HG03342 (cell line): ENCODE results near the gene OR51E2.

Experiments
- ATAC-seq: cut with Tn5 transposase; IDR thresholded peaks from one replicate; pipeline ENCODE4 v1.9.1; 2021; ENCODE audit warnings: mild to moderate bottlenecking, moderate library complexity; ENCODE audit not compliant: unreplicated experiment

The OR51E2 gene

DNA sequence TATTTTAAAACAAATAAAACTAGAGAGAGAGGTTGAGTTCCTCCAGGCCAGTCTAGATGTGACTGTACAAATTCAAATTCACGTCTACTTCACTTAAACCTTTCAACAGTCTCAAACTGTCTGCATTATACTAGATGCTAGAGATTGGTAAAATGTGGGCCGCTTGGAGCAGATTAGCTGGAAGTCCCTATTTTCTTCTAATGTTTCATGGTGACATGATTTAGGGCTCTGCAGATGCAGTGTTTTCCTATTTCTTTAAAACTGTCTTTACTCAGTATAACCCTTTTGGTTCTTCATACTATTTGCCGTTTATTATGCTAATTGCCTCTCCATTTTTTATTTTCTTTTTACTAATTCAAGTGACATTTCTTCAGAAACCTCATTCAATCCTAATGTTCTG, 33.5 kb downstream of the OR51E2 start:
- ATAC-seq: no peak

DNA sequence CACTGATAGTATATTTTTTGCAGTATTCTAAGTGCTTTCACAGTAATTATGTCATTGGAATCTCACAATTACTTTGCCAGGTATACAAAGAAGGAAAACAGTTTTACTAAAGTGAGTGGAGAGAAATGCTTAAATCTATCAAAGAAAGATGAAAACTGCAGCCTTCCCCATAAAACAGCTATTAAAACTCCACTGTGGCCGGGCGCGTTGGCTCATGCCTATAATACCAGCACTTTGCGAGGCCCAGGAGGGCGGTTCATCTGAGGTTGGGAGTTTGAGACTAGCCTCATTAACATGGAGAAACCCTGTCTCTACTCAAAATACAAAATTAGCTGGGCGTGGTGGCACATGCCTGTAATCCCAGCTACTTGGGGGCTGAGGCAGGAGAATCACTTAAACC, 34.8 kb downstream of the OR51E2 start:
- no peak for ATAC-seq

DNA sequence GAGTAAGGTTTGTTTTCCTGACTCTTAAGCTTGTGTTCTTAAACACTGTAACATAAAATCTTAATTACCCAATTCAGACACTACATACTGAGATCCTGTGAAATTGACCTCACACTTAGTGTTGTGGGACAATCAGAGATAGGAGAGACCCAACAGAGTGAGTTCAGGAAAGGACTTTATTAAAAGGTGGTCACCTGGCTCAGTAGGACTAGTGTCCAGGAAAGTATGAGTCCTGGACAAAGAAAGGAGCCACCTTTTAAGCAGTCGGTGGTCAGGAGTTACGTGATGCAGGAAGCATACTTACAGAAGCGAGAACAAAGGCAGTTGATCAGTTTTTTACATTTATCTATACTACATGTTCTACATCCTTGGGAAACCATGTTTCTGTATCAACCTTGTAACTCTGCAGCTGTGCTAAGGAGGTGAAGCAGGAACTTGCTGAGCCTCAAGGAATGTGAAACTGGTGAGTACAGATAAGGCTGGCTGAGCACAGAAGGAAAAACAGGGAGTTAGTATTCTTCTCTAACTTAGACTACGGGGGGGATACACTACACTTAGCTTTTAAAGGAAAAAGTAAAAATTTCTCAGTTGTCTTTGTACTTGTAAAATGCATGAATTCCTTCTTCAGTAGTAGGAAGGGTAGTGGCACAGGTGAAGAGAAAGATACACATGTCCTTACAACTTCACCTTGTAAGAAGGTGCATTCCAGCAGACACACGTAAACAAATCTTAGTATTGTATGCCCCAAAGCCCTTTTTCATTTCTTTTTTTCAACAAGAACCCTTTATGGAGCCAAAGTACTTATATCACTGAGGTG, 38.8 kb downstream of the OR51E2 start:
- ATAC-seq: no peak

DNA sequence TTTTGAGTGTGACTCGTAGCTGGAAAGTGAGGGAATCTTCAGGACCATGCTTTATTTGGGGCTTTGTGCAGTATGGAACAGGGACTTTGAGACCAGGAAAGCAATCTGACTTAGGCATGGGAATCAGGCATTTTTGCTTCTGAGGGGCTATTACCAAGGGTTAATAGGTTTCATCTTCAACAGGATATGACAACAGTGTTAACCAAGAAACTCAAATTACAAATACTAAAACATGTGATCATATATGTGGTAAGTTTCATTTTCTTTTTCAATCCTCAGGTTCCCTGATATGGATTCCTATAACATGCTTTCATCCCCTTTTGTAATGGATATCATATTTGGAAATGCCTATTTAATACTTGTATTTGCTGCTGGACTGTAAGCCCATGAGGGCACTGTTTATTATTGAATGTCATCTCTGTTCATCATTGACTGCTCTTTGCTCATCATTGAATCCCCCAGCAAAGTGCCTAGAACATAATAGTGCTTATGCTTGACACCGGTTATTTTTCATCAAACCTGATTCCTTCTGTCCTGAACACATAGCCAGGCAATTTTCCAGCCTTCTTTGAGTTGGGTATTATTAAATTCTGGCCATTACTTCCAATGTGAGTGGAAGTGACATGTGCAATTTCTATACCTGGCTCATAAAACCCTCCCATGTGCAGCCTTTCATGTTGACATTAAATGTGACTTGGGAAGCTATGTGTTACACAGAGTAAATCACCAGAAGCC, 42.9 kb downstream of the OR51E2 start:
- ATAC-seq: no peak

DNA sequence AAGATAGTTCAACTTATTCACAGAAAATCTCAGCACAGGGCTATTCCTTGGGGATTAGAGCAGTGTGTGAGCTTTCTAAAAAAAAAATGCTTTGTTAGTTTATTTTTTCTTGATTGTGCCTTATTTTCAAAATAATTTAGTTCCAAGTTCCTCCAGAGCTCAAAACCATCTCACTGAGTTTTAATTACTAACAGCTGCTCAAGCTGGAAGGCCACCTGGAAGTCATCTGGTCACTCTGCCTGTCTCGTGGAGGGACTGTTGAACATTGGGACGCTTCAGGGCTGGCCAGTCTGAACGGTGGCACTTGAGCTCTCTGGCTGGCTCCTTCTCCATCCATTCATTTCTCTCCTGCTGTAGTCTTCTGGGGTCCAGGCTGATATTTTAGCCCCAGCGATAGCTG, 49.9 kb downstream of the OR51E2 start:
- ATAC-seq: no peak

DNA sequence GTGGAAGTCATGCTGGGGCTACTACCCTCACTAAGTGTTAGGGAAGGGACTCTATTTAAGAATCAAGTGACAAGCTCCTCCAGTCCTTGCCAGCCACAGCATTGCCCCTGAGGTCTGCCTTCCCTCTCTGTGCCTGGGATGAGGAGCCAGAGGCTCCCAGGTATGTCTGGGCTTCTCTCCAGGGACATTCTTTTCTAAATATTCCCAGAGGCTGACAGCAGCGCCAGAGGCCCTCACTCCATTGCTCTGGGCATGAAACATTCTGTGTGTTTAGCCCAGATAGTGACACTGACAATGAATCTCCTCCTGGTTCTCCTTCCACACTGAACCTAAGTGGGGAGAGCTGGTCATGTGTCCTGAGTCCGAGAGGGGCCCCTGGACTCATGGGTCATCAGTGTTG, 51.7 kb downstream of the OR51E2 start:
- no peak for ATAC-seq

DNA sequence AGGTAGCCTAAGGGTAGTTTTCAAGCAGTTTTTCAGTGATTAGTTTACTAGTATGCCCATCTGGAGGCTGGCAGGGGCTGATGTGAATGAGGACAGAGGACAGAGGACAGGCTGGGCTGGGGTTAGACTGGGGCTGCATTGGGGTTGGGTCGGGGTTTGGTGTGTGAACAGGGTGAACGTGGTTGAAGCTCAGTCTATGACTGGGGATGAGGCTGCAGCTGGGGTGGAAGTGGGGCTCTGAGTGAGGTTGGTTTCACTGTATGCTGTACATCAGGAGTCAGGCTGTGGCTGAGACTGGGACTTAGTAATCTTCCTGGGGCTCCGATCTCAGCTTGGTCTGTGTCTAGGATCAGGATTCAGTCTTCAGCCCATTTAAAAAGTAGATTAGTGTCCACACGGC, 53.4 kb downstream of the OR51E2 start:
- ATAC-seq: no peak

DNA sequence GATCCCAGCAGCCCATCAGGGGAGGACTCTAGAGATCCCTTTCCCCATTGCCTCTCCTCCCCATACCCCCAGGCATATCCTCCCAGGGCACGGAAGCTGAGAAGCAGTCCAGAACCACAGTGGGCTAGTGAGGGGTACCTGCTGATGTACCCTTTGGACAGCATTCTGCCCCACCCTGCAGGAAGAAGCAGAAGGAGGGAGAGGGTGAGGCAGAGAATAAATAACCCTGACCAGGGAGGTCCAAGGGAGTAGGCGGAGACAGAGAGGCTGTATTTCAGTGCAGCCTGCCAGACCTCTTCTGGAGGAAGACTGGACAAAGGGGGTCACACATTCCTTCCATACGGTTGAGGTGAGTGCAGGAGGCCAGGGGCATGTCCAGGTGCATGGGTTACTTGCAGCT, 54.0 kb downstream of the OR51E2 start, which contains the start of gene OR51E1:
Gene OR51E1 (plus strand): TSS at position 301 of the 400 bp plus-strand sequence. CDS start 8,545 bp downstream, outside the sequence.
- ATAC-seq: no peak

DNA sequence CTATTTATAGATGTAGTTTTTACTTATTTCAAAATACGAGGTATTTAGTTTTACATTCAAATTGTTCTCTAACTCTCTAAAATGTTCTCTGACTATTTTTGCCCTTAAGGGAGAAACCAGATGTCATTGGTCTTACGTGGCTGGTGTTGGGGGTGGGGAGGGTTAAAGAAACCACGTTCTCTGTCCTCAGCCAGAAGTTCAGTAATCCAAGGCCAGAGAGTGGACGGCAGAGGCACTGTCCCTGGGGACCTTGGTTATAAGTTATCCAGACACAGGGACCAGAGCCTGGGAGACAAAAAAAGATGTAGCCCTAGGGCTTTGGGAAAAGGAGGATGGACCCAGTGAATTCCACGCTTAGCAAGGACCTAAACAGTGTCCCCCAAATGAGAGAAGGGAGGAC, 54.6 kb downstream of the OR51E2 start:
- no peak for ATAC-seq

DNA sequence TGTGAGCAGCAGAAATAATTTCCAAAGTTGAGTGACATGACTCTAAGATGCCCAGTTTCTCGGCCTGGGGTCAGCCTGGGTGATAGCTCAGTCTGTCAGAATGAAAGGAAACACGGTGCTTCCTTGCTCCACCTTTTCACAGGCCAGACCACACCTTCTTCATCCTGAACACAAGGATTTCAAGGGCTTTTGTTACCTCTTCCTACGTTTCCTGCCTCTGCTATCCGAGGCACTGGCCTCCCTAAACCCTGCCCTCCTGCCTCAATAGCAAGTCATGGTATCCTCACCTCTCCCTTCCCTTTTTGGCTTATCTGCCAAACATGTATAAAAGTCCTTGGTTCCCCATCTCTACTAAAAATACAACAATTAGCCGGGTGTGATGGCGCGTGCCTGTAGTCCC, 55.6 kb downstream of the OR51E2 start:
- ATAC-seq: no peak

DNA sequence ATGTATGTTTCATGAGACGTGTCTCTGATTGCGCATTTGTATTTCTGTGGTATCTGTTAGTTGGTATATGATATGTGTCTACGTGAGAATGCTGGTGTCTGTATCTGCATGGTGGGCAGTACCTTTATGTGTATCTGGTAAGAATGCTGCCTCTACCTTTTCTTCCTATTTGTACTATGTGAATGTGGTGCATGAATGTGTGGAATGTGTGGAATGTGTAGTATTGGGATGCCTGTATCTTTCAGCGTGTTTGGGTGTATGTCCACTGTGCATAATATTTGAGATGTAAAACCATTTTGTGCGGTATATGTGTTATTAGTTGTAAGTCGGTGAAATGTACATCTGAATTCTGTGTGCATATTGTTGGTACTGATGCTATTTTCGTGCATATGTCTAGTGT, 56.2 kb downstream of the OR51E2 start:
- no peak for ATAC-seq

DNA sequence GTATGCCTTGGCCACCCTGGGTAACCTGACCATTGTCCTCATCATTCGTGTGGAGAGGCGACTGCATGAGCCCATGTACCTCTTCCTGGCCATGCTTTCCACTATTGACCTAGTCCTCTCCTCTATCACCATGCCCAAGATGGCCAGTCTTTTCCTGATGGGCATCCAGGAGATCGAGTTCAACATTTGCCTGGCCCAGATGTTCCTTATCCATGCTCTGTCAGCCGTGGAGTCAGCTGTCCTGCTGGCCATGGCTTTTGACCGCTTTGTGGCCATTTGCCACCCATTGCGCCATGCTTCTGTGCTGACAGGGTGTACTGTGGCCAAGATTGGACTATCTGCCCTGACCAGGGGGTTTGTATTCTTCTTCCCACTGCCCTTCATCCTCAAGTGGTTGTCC, 57.7 kb downstream of the OR51E2 start:
- no peak for ATAC-seq

DNA sequence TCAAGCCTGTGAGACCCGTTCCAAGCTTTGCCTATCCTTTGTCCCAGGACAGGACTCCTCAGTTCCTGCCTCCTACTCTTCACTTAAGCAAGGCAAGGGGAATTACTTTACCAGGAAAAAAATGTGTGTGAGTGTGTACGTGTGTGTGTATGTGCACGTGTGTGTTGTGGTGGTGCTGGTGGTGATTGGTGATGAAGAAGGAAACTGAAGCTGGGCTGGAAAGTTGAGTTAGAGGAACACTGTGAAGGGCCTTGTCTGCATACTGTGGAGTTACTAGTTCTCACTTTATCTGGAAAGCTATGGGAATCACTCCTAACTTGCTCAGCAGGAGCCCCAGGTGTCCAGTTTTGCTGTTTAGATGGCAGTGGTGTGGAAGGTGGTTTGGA, 60.0 kb downstream of the OR51E2 start:
- ATAC-seq: no peak

DNA sequence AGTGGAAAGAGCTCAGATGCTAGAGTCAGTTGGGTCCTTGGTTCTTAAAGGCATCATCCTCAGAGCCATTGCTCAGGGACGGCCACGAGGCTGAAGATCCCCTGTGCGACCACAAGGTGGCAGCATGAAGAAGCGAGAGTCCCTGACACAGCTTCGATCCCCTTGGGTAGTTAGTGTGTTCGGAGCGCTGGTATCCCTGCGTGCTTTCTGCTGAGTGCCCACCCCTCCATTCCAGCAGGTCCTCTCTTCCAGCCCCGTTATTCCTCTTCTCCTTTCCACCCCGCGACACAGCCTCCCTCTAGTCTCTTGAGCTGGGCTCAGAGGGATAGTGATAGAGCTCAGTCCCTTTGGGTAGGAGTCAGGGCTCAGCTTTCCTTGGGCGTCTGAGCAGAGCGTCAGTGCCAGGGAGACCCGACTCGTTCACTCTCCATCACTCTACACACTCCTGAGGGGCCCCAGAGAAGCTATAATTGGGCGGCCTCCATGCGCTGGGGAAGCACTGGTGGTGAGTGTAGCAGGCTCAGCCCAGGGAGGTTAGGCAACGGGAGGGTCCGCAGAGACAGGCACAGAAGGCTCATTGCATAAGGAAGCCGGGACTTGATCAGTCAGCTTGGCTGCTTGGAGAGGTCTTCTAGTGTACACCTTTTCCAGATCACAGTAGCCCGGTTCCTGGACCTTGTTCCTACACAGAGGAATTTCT, 60.5 kb downstream of the OR51E2 start, which contains the start of gene OR51D1:
Gene OR51D1 (plus strand): TSS at position 516 of the 700 bp plus-strand sequence. CDS start 2,314 bp downstream, outside the sequence.
- peak; percentile 98 for ATAC-seq

DNA sequence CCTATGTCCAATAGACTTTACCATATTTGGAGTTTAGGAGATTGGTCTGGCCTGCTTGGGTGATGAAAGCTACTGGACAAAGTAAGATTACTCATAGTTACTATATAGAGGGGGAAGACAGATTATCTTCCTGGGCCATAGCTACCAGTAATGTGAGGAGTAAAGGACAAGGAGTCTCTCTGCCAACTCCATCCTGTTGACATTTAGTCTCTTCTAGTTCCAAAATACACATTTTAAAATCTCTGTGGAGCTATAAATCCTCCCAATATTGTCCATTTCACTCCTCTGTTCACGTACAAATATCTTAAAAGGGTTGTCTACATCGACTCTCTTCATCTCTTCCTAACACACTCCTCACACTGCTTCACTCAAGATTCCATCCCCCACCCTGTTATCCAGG, 61.5 kb downstream of the OR51E2 start:
- no peak for ATAC-seq
